SK-N-SH treated with all-trans-retinoic acid at 6 μM for 48 hours (cell line): ENCODE measurements around the gene FAM13A.

Experiments used
- ATAC-seq: fragments of 200-7000 bp; cut with Tn5 transposase; 3 replicates; pipeline ENCODE4 v1.9.1; 2020; ENCODE audit warnings: mild to moderate bottlenecking, moderate library complexity
- ARNTL ChIP-seq: fragments of 450-650 bp; formaldehyde crosslinking; IDR thresholded peaks from 2 replicates; pipeline ENCODE4 v1.5.0; 2020; ENCODE audit warnings: low read depth, mild to moderate bottlenecking, moderate library complexity, borderline replicate concordance
- BACH2 ChIP-seq: fragments of 250-450 bp; sonication (Bioruptor Pico); IDR thresholded peaks from 2 replicates; pipeline ENCODE4 v1.9.0; 2021; ENCODE audit warnings: mild to moderate bottlenecking, borderline replicate concordance
- CSDC2 ChIP-seq: fragments of 250-450 bp; sonication (Bioruptor Pico); IDR thresholded peaks from 2 replicates; pipeline ENCODE4 v1.5.0; 2020; ENCODE audit warnings: mild to moderate bottlenecking, moderate library complexity
- ESRRG ChIP-seq: fragments of 250-450 bp; sonication (Bioruptor Pico); IDR thresholded peaks from 2 replicates; pipeline ENCODE4 v1.6.1; 2021; ENCODE audit warnings: mild to moderate bottlenecking
- GLIS3 ChIP-seq: fragments of 250-450 bp; sonication (Bioruptor Pico); IDR thresholded peaks from 2 replicates; pipeline ENCODE4 v1.5.0; 2020; ENCODE audit warnings: mild to moderate bottlenecking, moderate library complexity
- ISL1 ChIP-seq: fragments of 250-450 bp; sonication (Bioruptor Pico); IDR thresholded peaks from 2 replicates; pipeline ENCODE4 v2.1.2; 2022; ENCODE audit warnings: mild to moderate bottlenecking, moderate library complexity
- PATZ1 ChIP-seq: fragments of 250-450 bp; sonication (Bioruptor Pico); IDR thresholded peaks from 2 replicates; pipeline ENCODE4 v1.8.0; 2020; ENCODE audit warnings: mild to moderate bottlenecking, moderate library complexity, borderline replicate concordance
- PPARA ChIP-seq: fragments of 250-450 bp; sonication (Bioruptor Pico); IDR thresholded peaks from 2 replicates; pipeline ENCODE4 v1.5.0; 2020; ENCODE audit warnings: mild to moderate bottlenecking, borderline replicate concordance
- RARB ChIP-seq: fragments of 250-450 bp; sonication (Bioruptor Pico); IDR thresholded peaks from 2 replicates; pipeline ENCODE4 v1.8.0; 2021; ENCODE audit warnings: mild to moderate bottlenecking, moderate library complexity
- SNAI2 ChIP-seq: fragments of 250-450 bp; sonication (Bioruptor Pico); IDR thresholded peaks from 2 replicates; pipeline ENCODE4 v1.5.0; 2020; ENCODE audit warnings: mild to moderate bottlenecking, moderate library complexity
- TCF4 ChIP-seq: fragments of 250-450 bp; sonication (Bioruptor Pico); IDR thresholded peaks from 2 replicates; pipeline ENCODE4 v1.8.0; 2021; ENCODE audit warnings: mild to moderate bottlenecking, moderate library complexity, borderline replicate concordance
- TOX ChIP-seq: fragments of 250-450 bp; sonication (Bioruptor Pico); IDR thresholded peaks from 2 replicates; pipeline ENCODE4 v1.8.0; 2021; ENCODE audit warnings: mild to moderate bottlenecking, moderate library complexity, borderline replicate concordance
- ZC3H10 ChIP-seq: fragments of 250-450 bp; sonication (Bioruptor Pico); IDR thresholded peaks from 2 replicates; pipeline ENCODE4 v1.5.1; 2021; ENCODE audit warnings: mild to moderate bottlenecking, moderate library complexity
- ZFP3 ChIP-seq: fragments of 250-450 bp; sonication (Bioruptor Pico); IDR thresholded peaks from 2 replicates; pipeline ENCODE4 v1.5.0; 2020; ENCODE audit warnings: mild to moderate bottlenecking, moderate library complexity
- ZFP30 ChIP-seq: fragments of 450-650 bp; formaldehyde crosslinking; IDR thresholded peaks from 2 replicates; pipeline ENCODE4 v1.5.0; 2022; ENCODE audit warnings: mild to moderate bottlenecking, moderate library complexity
- ZNF565 ChIP-seq: fragments of 450-650 bp; formaldehyde crosslinking; conservative IDR thresholded peaks from 2 replicates; pipeline ENCODE4 v1.5.0; 2020; ENCODE audit warnings: low read depth, mild to moderate bottlenecking, moderate library complexity
- ZNF70 ChIP-seq: fragments of 450-650 bp; formaldehyde crosslinking; IDR thresholded peaks from 2 replicates; pipeline ENCODE4 v1.5.0; 2020; ENCODE audit warnings: mild to moderate bottlenecking, moderate library complexity
- ZNF8 ChIP-seq: fragments of 450-650 bp; formaldehyde crosslinking; IDR thresholded peaks from 2 replicates; pipeline ENCODE4 v1.5.0; 2020; ENCODE audit warnings: mild to moderate bottlenecking, moderate library complexity
- TF ChIP-seq, protein P1 (sequence below): fragments of 250-450 bp; sonication (Bioruptor Pico); IDR thresholded peaks from 2 replicates; pipeline ENCODE4 v1.5.0; 2020; ENCODE audit warnings: mild to moderate bottlenecking, moderate library complexity
- TF ChIP-seq, protein P2 (sequence below): fragments of 250-450 bp; sonication (Bioruptor Pico); IDR thresholded peaks from 2 replicates; pipeline ENCODE4 v1.8.0; 2021; ENCODE audit warnings: low read depth, mild to moderate bottlenecking, moderate library complexity, borderline replicate concordance

Gene FAM13A

DNA sequence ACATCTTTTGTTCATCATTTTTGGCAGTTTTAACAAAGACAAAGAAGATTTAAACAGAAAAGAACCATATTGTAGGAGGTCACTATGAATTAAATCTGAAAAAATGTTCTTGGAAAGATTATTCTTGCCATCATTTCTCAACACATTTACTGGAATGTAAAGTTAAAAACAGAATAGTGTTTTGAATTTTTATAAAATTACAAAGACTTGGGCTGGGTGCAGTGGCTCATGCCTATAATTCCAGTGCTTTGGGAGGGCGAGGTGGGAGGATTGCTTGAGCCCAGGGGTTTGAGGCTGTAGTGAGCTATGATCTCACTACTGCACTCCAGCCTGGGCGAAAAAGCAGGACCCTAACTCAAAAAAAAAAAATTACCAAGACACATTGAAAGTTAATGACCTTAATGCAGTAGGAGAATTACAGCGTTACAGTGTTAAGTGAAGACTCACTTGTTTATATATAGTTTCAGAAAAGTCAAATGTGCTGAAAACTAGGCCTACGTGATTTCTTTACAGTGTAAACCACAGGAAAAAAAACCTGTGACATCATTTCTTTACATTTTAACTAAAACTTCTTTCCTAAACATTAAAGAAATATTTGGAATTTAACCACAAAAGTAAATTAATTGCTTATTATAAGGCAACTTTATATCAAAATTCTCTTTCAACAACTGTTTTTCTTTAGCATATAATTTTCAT lies 7.9 kb downstream of the FAM13A start (continued):
- TF ChIP-seq PATZ1 (CRISPR knock-in tag) (no peak), ZFP3 (CRISPR knock-in tag) (no peak), RARB (no peak), ZNF8 (CRISPR knock-in tag) (no peak)

DNA sequence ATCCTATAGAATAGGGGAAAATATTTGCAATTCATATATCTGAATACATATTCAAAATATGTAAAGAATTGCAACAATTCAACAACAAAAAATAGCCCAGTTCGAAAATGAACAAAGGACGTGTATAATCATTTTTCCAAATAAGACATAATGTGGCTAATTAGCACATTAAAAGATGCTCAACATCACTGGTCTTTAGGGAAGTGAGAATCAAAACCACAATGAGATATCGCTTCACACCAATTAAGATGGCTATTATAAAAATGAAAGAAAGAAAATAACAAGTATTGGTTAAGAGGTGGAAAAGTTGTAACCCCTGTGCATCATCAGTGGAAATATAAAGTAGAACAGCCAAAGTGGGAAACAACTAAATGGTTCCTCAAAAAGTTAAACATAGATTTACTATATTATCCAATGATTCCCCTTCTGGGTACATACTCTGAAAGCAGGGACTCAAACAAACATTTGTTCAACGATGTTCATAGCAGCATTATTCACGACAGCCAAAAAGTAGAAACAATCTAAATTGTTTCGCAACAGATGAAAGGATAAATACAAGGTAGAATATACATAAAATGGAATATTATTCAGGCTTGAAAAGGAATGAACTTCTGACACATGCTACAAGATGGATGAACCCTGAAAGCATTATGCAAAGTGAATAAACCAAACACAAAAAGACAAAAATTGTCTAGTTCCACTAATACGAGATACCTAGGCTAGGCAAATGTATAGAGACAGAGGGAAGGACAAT lies 12.7 kb downstream of the FAM13A start:
- ATAC-seq = no peak
- no peak for TF ChIP-seq ARNTL (CRISPR knock-in tag)
- TF ChIP-seq ESRRG = no peak
- TF ChIP-seq ZNF8 (CRISPR knock-in tag) = no peak
- no peak for TF ChIP-seq ZNF565
- no peak for TF ChIP-seq SNAI2 (CRISPR knock-in tag)
- TF ChIP-seq RARB = no peak
- TF ChIP-seq CSDC2 (CRISPR knock-in tag) = no peak
- no peak for TF ChIP-seq TCF4 (CRISPR knock-in tag)
- TF ChIP-seq, protein P1, sequence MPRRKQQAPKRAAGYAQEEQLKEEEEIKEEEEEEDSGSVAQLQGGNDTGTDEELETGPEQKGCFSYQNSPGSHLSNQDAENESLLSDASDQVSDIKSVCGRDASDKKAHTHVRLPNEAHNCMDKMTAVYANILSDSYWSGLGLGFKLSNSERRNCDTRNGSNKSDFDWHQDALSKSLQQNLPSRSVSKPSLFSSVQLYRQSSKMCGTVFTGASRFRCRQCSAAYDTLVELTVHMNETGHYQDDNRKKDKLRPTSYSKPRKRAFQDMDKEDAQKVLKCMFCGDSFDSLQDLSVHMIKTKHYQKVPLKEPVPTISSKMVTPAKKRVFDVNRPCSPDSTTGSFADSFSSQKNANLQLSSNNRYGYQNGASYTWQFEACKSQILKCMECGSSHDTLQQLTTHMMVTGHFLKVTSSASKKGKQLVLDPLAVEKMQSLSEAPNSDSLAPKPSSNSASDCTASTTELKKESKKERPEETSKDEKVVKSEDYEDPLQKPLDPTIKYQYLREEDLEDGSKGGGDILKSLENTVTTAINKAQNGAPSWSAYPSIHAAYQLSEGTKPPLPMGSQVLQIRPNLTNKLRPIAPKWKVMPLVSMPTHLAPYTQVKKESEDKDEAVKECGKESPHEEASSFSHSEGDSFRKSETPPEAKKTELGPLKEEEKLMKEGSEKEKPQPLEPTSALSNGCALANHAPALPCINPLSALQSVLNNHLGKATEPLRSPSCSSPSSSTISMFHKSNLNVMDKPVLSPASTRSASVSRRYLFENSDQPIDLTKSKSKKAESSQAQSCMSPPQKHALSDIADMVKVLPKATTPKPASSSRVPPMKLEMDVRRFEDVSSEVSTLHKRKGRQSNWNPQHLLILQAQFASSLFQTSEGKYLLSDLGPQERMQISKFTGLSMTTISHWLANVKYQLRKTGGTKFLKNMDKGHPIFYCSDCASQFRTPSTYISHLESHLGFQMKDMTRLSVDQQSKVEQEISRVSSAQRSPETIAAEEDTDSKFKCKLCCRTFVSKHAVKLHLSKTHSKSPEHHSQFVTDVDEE (CRISPR knock-in tag) = no peak
- TF ChIP-seq ZFP30 (CRISPR knock-in tag) = no peak
- TF ChIP-seq GLIS3 = no peak
- no peak for TF ChIP-seq ZC3H10
- no peak for TF ChIP-seq ZNF70
- no peak for TF ChIP-seq PPARA (CRISPR knock-in tag)

GRCh38 chr4:89042055-89042454 lies 14.9 kb downstream of the FAM13A start:
- no peak for ATAC-seq
- TF ChIP-seq ZFP3 (CRISPR knock-in tag) (no peak), CSDC2 (CRISPR knock-in tag) (no peak), SNAI2 (CRISPR knock-in tag) (no peak), ARNTL (CRISPR knock-in tag) (no peak), ZNF565 (no peak), ISL1 (CRISPR knock-in tag) (no peak), BACH2 (CRISPR knock-in tag) (no peak), TOX (CRISPR knock-in tag) (no peak), ESRRG (no peak), PATZ1 (CRISPR knock-in tag) (no peak), TCF4 (CRISPR knock-in tag) (no peak), ZC3H10 (no peak), ZNF70 (no peak), PPARA (CRISPR knock-in tag) (no peak)
- TF ChIP-seq, protein P2, sequence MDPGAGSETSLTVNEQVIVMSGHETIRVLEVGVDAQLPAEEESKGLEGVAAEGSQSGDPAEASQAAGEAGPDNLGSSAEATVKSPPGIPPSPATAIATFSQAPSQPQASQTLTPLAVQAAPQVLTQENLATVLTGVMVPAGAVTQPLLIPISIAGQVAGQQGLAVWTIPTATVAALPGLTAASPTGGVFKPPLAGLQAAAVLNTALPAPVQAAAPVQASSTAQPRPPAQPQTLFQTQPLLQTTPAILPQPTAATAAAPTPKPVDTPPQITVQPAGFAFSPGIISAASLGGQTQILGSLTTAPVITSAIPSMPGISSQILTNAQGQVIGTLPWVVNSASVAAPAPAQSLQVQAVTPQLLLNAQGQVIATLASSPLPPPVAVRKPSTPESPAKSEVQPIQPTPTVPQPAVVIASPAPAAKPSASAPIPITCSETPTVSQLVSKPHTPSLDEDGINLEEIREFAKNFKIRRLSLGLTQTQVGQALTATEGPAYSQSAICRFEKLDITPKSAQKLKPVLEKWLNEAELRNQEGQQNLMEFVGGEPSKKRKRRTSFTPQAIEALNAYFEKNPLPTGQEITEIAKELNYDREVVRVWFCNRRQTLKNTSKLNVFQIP (CRISPR knock-in tag) = no peak
- TF ChIP-seq, protein P1 (CRISPR knock-in tag) = no peak
- TF ChIP-seq, all 23 proteins: peak for 0
